Retinal pigment epithelial cell (primary cell): ENCODE data around the gene GABRB1.
A peak's percentile ranks its signal among the peaks of the same experiment; 100 is the strongest.

Source experiments
- DNase-seq: peaks from one replicate; pipeline ENCODE4 v3.0.0-alpha.2; 2010; ENCODE audit warnings: low read depth
- H3K4me3 ChIP-seq: 2 replicates; pipeline ENCODE4 v1.5.1; 2011; ENCODE audit warnings: mild to moderate bottlenecking, low read length, control low read depth, moderate library complexity
- CTCF ChIP-seq: conservative IDR thresholded peaks from 2 replicates; pipeline ENCODE4 v1.5.1; 2011; ENCODE audit warnings: low read depth, low read length, control low read depth, inconsistent platforms

Gene GABRB1

GRCh38 chr4:47106561-47106960, 75.2 kb downstream of the GABRB1 start:
- DNase-seq = no peak
- no peak overlapping the region for H3K4me3 ChIP-seq
- no peak for TF ChIP-seq CTCF

GRCh38 chr4:47109379-47109778, 78.0 kb downstream of the GABRB1 start:
- no peak for DNase-seq
- no peak for TF ChIP-seq CTCF
- H3K4me3 ChIP-seq = no peak overlapping the region

- no peak for TF ChIP-seq CTCF
- no peak for DNase-seq
- no peak overlapping the region for H3K4me3 ChIP-seq
Observed at GRCh38 chr4:47110546-47111132, 79.3 kb downstream of the GABRB1 start.

- TF ChIP-seq CTCF = no peak
- DNase-seq = no peak
- no peak overlapping the region for H3K4me3 ChIP-seq
Observed at GRCh38 chr4:47118192-47118929, 87.0 kb downstream of the GABRB1 start.

- no peak for DNase-seq
- TF ChIP-seq CTCF = no peak
Observed at GRCh38 chr4:47120783-47121182, 89.4 kb downstream of the GABRB1 start.

GRCh38 chr4:47122592-47123291, 91.4 kb downstream of the GABRB1 start:
- peak; percentile 19 for DNase-seq
- TF ChIP-seq CTCF = peak; percentile 94
- H3K4me3 ChIP-seq = no peak overlapping the region

More at GRCh38 chr4:47120783-47121182, 89.4 kb downstream of the GABRB1 start:
- H3K4me3 ChIP-seq = no peak overlapping the region
